HepG2 (cell line): ENCODE data around the gene HEATR5B. TPM values are rescaled to one million over a fixed set of nuclear protein-coding genes. Genes with fewer than 3 reads are reported as not detected.

Source experiments
- ARID2 ChIP-seq: sonication (generic); formaldehyde crosslinking; IDR thresholded peaks from 2 replicates; pipeline ENCODE4 v1.8.1; 2022; ENCODE audit warnings: mild to moderate bottlenecking, missing genetic modification reagents, borderline replicate concordance
- ASH2L ChIP-seq: fragments of 300-600, 200-600 bp; sonication (generic); IDR thresholded peaks from 2 replicates; pipeline ENCODE4 v1.7.0; 2017; ENCODE audit warnings: low read depth, mild to moderate bottlenecking, moderate library complexity, mixed read lengths, low read length; ENCODE audit not compliant: insufficient read length
- BCL6 ChIP-seq: IDR thresholded peaks from 2 replicates; pipeline ENCODE4 v1.6.1; 2016; ENCODE audit warnings: missing genetic modification reagents, missing compliant biosample characterization
- CEBPG ChIP-seq: IDR thresholded peaks from 2 replicates; pipeline ENCODE4 v1.6.1; 2016
- FOSL2 ChIP-seq: sonication (generic); formaldehyde crosslinking; IDR thresholded peaks from 2 replicates; pipeline ENCODE4 v1.4.0; 2020; ENCODE audit warnings: missing genetic modification reagents
- FOXA1 ChIP-seq, 2 experiments: fragments of 450-650 bp in 1 of 2; sonication (generic) in 1 of 2; formaldehyde crosslinking in 1 of 2; IDR thresholded peaks; 2 replicates each; pipeline versions ENCODE4 v1.4.0 to v1.6.1; 2016 to 2020; ENCODE audit warnings: missing genetic modification reagents in 1 of 2
- FOXA3 ChIP-seq: IDR thresholded peaks from 2 replicates; pipeline ENCODE4 v1.6.1; 2016; ENCODE audit warnings: missing genetic modification reagents, missing compliant biosample characterization
- FOXP1 ChIP-seq, 2 experiments: fragments of 450-650 bp in 1 of 2; IDR thresholded peaks; 2 replicates each; pipeline ENCODE4 v1.6.1; 2017 to 2018; ENCODE audit warnings: antibody characterized with exemption in 1 of 2
- HHEX ChIP-seq: IDR thresholded peaks from 2 replicates; pipeline ENCODE4 v1.6.1; 2016; ENCODE audit warnings: control low read depth
- HNRNPK ChIP-seq: fragments of 200-400 bp; formaldehyde crosslinking; IDR thresholded peaks from 2 replicates; pipeline ENCODE4 v1.6.1; 2018; ENCODE audit warnings: low read length, low read depth, moderate library complexity, mild to moderate bottlenecking; ENCODE audit not compliant: poor library complexity, severe bottlenecking
- HOXA9 ChIP-seq: sonication (generic); formaldehyde crosslinking; IDR thresholded peaks from 2 replicates; pipeline ENCODE4 v1.8.1; 2022; ENCODE audit warnings: missing genetic modification reagents, mild to moderate bottlenecking, moderate library complexity, borderline replicate concordance
- KDM1A ChIP-seq: IDR thresholded peaks from 2 replicates; pipeline ENCODE4 v1.6.1; 2016; ENCODE audit warnings: missing compliant biosample characterization
- NFIB ChIP-seq: sonication (generic); formaldehyde crosslinking; IDR thresholded peaks from 2 replicates; pipeline ENCODE4 v1.9.0; 2021; ENCODE audit warnings: missing genetic modification reagents, mild to moderate bottlenecking, borderline replicate concordance
- RBM39 ChIP-seq: fragments of 200-400 bp; formaldehyde crosslinking; IDR thresholded peaks from one replicate; pipeline ENCODE4 v1.6.1; 2018; ENCODE audit warnings: antibody characterized with exemption, mild to moderate bottlenecking, low read depth, low read length; ENCODE audit not compliant: poor library complexity, severe bottlenecking
- REXO4 ChIP-seq: sonication (generic); formaldehyde crosslinking; IDR thresholded peaks from 2 replicates; pipeline ENCODE4 v1.8.0; 2022; ENCODE audit warnings: missing genetic modification reagents, mild to moderate bottlenecking, borderline replicate concordance
- TBX2 ChIP-seq: sonication (generic); formaldehyde crosslinking; IDR thresholded peaks from 2 replicates; pipeline ENCODE4 v1.5.0; 2020; ENCODE audit warnings: missing genetic modification reagents, mild to moderate bottlenecking, borderline replicate concordance
- TEAD3 ChIP-seq: optimal IDR thresholded peaks from 2 replicates; pipeline ENCODE3; 2016; ENCODE audit warnings: borderline replicate concordance
- ZFP36L1 ChIP-seq: sonication (generic); formaldehyde crosslinking; IDR thresholded peaks from 2 replicates; pipeline ENCODE4 v1.8.0; 2022; ENCODE audit warnings: mild to moderate bottlenecking, missing genetic modification reagents, moderate library complexity
- ZNF3 ChIP-seq: IDR thresholded peaks from 2 replicates; pipeline ENCODE4 v1.7.0; 2017; ENCODE audit warnings: inconsistent platforms
- ZNF614 ChIP-seq: IDR thresholded peaks from 2 replicates; pipeline ENCODE4 v1.6.1; 2018; ENCODE audit warnings: missing biosample characterization, missing genetic modification reagents, inconsistent platforms, borderline replicate concordance
- polyA plus RNA-seq, 8 experiments: library from polyadenylated mRNA; depleted of rRNA in 3 of 8; stranded (reverse) in 7 of 8; unstranded in 1 of 8; fragments of >200 nt; fragmentation: Illumina TruSeq in 4 of 8; extraction: Trizol in 4 of 8; gene quantifications; 2 replicates each; pipeline versions ENCODE4 v1.2.1 to v1.2.3, GENCODE V29; 2011 to 2016; ENCODE audit warnings: low read depth in 4 of 8, missing spikeins in 1 of 8, mixed read lengths in 1 of 8; ENCODE audit not compliant: insufficient read depth in 1 of 8
- total RNA-seq, 5 experiments: library from RNA; depleted of rRNA; stranded (reverse); fragments of >200 nt; fragmentation: Illumina TruSeq; extraction: Trizol; gene quantifications; 2 replicates each; pipeline ENCODE4 v1.2.3, GENCODE V29; 2016; ENCODE audit warnings: low read depth in 1 of 5
- TF ChIP-seq, protein P1 (sequence below): sonication (generic); IDR thresholded peaks from 2 replicates; pipeline ENCODE4 v1.6.1; 2016; ENCODE audit warnings: low read depth, borderline replicate concordance
- TF ChIP-seq, protein P2 (sequence below): sonication (generic); formaldehyde crosslinking; IDR thresholded peaks from 2 replicates; pipeline ENCODE4 v1.4.0; 2020; ENCODE audit warnings: mild to moderate bottlenecking, missing genetic modification reagents, borderline replicate concordance
- TF ChIP-seq, protein P3 (sequence below): sonication (generic); formaldehyde crosslinking; IDR thresholded peaks from 2 replicates; pipeline ENCODE4 v1.4.0; 2020; ENCODE audit warnings: missing genetic modification reagents

HEATR5B gene
- total and polyA plus RNA-seq, 2 of the 13 experiments (the other 11 are each of a cell fraction or from before 2014, with no cell fraction given), result 12.7 to 16.3 TPM

DNA sequence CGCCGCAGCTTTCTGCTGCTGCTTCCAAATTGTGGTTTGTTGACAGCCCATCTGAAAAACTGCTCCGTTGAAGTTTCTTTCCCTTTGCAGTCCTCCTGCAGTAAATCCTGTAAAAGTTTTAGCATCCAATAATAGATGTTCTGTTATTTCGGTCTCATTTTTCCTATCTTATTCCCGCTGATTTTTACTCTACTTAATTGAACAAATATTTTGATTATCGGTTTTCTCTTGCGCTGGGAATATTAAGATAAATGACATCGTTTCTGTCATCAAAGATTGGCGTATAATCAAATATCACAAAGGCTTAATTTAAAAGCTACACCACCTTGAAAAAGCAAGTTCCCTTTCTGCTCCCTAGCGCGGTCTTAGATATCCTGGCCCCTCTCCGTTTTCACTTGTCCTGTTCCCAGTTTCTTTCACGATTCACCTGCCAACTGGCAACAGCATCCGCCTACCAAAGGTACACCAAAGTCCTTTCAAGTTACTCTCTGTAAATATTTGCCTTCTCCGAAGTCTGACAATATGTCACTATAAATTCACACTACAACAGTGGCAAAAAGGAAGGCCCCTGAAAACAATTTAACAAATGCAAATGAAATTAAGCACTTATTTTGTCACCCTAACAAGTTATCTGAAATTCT, 116.8 kb downstream of the HEATR5B start (continued):
- TF ChIP-seq RBM39 (no peak), ZNF3 (CRISPR knock-in tag) (peak; percentile 10; the same call in 1 of the 2 replicates), NFIB (no peak), CEBPG (CRISPR knock-in tag) (no peak), TEAD3 (no peak), KDM1A (CRISPR knock-in tag) (0 out of 2 replicates have a peak, but pooled peaks have one; percentile 33), HNRNPK (peak; percentile 47), FOSL2 (peak; percentile 37; the same call in 1 of the 2 replicates), REXO4 (CRISPR knock-in tag) (0 out of 2 replicates have a peak, but pooled peaks have one; percentile 29), TBX2 (CRISPR knock-in tag) (peak; percentile 88), ZFP36L1 (CRISPR knock-in tag) (peak; percentile 10; the same call in 1 of the 2 replicates), FOXA3 (CRISPR knock-in tag) (peak; percentile 87), ZNF614 (CRISPR knock-in tag) (0 out of 2 replicates have a peak, but pooled peaks have one; percentile 16), BCL6 (CRISPR knock-in tag) (peak; percentile 85), FOXA1 (IDR thresholded peaks at IDR 0.05) (no peak), FOXA1 (CRISPR knock-in tag; IDR thresholded peaks at IDR 0.05) (peak; percentile 78), ASH2L (peak; percentile 59), HHEX (CRISPR knock-in tag) (peak; percentile 55), FOXP1 (IDR thresholded peaks at IDR 0.05) (no peak), FOXP1 (CRISPR knock-in tag; IDR thresholded peaks at IDR 0.05) (peak; percentile 84), ARID2 (CRISPR knock-in tag) (0 out of 2 replicates have a peak, but pooled peaks have one; percentile 54), HOXA9 (peak; percentile 46)
- TF ChIP-seq, protein P1, sequence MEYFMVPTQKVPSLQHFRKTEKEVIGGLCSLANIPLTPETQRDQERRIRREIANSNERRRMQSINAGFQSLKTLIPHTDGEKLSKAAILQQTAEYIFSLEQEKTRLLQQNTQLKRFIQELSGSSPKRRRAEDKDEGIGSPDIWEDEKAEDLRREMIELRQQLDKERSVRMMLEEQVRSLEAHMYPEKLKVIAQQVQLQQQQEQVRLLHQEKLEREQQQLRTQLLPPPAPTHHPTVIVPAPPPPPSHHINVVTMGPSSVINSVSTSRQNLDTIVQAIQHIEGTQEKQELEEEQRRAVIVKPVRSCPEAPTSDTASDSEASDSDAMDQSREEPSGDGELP, result peak; percentile 37; the same call in 1 of the 2 replicates
- TF ChIP-seq, protein P2, sequence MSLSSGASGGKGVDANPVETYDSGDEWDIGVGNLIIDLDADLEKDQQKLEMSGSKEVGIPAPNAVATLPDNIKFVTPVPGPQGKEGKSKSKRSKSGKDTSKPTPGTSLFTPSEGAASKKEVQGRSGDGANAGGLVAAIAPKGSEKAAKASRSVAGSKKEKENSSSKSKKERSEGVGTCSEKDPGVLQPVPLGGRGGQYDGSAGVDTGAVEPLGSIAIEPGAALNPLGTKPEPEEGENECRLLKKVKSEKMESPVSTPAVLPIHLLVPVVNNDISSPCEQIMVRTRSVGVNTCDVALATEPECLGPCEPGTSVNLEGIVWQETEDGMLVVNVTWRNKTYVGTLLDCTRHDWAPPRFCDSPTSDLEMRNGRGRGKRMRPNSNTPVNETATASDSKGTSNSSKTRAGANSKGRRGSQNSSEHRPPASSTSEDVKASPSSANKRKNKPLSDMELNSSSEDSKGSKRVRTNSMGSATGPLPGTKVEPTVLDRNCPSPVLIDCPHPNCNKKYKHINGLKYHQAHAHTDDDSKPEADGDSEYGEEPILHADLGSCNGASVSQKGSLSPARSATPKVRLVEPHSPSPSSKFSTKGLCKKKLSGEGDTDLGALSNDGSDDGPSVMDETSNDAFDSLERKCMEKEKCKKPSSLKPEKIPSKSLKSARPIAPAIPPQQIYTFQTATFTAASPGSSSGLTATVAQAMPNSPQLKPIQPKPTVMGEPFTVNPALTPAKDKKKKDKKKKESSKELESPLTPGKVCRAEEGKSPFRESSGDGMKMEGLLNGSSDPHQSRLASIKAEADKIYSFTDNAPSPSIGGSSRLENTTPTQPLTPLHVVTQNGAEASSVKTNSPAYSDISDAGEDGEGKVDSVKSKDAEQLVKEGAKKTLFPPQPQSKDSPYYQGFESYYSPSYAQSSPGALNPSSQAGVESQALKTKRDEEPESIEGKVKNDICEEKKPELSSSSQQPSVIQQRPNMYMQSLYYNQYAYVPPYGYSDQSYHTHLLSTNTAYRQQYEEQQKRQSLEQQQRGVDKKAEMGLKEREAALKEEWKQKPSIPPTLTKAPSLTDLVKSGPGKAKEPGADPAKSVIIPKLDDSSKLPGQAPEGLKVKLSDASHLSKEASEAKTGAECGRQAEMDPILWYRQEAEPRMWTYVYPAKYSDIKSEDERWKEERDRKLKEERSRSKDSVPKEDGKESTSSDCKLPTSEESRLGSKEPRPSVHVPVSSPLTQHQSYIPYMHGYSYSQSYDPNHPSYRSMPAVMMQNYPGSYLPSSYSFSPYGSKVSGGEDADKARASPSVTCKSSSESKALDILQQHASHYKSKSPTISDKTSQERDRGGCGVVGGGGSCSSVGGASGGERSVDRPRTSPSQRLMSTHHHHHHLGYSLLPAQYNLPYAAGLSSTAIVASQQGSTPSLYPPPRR (CRISPR knock-in tag), result peak; percentile 47; the same call in 1 of the 2 replicates
- TF ChIP-seq, protein P3, sequence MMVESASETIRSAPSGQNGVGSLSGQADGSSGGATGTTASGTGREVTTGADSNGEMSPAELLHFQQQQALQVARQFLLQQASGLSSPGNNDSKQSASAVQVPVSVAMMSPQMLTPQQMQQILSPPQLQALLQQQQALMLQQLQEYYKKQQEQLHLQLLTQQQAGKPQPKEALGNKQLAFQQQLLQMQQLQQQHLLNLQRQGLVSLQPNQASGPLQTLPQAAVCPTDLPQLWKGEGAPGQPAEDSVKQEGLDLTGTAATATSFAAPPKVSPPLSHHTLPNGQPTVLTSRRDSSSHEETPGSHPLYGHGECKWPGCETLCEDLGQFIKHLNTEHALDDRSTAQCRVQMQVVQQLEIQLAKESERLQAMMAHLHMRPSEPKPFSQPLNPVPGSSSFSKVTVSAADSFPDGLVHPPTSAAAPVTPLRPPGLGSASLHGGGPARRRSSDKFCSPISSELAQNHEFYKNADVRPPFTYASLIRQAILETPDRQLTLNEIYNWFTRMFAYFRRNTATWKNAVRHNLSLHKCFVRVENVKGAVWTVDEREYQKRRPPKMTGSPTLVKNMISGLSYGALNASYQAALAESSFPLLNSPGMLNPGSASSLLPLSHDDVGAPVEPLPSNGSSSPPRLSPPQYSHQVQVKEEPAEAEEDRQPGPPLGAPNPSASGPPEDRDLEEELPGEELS (CRISPR knock-in tag), result peak; percentile 66
